Measurements from ENCODE around the gene ZNF735. TPM values are rescaled to one million over a fixed set of nuclear protein-coding genes. Genes with fewer than 3 reads are reported as not detected.

Gene ZNF735
- total RNA-seq, 1 experiment from 2014 or later: not detected

DNA sequence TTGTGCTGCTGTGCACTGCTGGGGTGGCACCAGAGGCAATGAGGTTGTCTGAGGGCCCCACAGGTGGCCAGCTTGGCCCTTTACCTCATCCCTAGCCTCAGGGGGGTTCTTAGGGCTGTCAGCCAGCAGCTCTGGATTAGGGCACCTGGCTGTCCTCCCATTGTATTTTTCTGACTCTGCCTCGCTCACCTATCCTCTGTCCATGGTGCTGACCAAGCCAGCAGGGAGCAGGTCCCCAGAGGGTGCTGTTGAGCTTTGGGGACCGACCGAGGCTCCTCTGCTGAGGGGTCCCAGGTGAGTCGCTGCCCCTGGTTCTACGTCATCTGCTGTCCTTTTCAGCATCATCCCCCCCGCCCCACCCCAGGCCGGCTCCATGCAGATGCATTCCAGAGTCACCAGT lies 32.1 kb upstream of the ZNF735 start:
- no peak overlapping the region for H3K27ac ChIP-seq (ENCODE audit: low read length)
- ChIA-PET CTCF (no interaction called here), POLR2A (no interaction called here)
- H3K27me3 ChIP-seq (ENCODE audit: control insufficient read depth, insufficient read depth, low read length): no peaks in the 10 kb centered on the region
- intact Hi-C loops (cut with micrococcal nuclease; ENCODE audit: unreplicated experiment) (no loop called here), in situ Hi-C loops (cut with HindIII; ENCODE audit: low pct_unique_long_range_greater_than_20kb, low sequenced_read_pairs) (no loop called here)
- BruUV-seq (replicated peaks): no TSS peak
- no peak for DNase-seq (ENCODE audit: low read depth, low spot score)
- H3K36me3 ChIP-seq (ENCODE audit: control insufficient read depth, insufficient read depth, low read length): no peaks in the 10 kb centered on the region
- no peak for TF ChIP-seq TCF7L2 (IDR thresholded peaks at IDR 0.05; ENCODE audit: low read depth, low read length)
- no peak for TF ChIP-seq SIN3A (IDR thresholded peaks at IDR 0.05; ENCODE audit: borderline replicate concordance, insufficient read depth, low read depth, low read length)
- TF ChIP-seq REST (IDR thresholded peaks at IDR 0.05; ENCODE audit: insufficient read depth in 1 of 2, low read depth in 2 of 2, low read length in 1 of 2): peak; percentile 81 to 89
- no peak overlapping the region for H3K4me3 ChIP-seq (ENCODE audit: low read depth in 2 of 2, low read length in 2 of 2)
- H3K9me3 ChIP-seq (ENCODE audit: control insufficient read depth, insufficient read depth, low read depth, low read length): peaks cover 12% of the 10 kb centered on the region; the same call in 1 of the 2 replicates
- no peak for ATAC-seq
- no peaks in the 10 kb centered on the region for H3K4me1 ChIP-seq (ENCODE audit: control insufficient read depth, insufficient read depth, low read length)

GRCh38 chr7:64180989-64181388 lies 26.0 kb upstream of the ZNF735 start:
- BruUV-seq (replicated peaks): no TSS peak
- ChIA-PET POLR2A (no interaction called here), CTCF (no interaction called here)
- Histone ChIP-seq H3K27me3 (ENCODE audit: control insufficient read depth, insufficient read depth, low read length) (no peaks in the 10 kb centered on the region), H3K4me3 (ENCODE audit: low read depth in 2 of 2, low read length in 2 of 2) (no peak overlapping the region), H3K36me3 (ENCODE audit: control insufficient read depth, insufficient read depth, low read length) (no peaks in the 10 kb centered on the region), H3K27ac (ENCODE audit: low read length) (no peak overlapping the region), H3K9me3 (ENCODE audit: control insufficient read depth, insufficient read depth, low read depth, low read length) (0 out of 2 replicates have a peak, but pooled peaks cover 6% of the 10 kb centered on the region), H3K4me1 (ENCODE audit: control insufficient read depth, insufficient read depth, low read length) (no peaks in the 10 kb centered on the region)
- no peak for ATAC-seq
- intact Hi-C loops (cut with micrococcal nuclease; ENCODE audit: unreplicated experiment): no loop called here
- DNase-seq (ENCODE audit: low read depth, low spot score): no peak
- TF ChIP-seq POLR2AphosphoS5 (IDR thresholded peaks at IDR 0.05; ENCODE audit: low read depth, low read length) (no peak), SIN3A (IDR thresholded peaks at IDR 0.05; ENCODE audit: borderline replicate concordance, insufficient read depth, low read depth, low read length) (no peak), REST (IDR thresholded peaks at IDR 0.05; ENCODE audit: insufficient read depth in 1 of 2, low read depth in 2 of 2, low read length in 1 of 2) (no peak), TCF7L2 (IDR thresholded peaks at IDR 0.05; ENCODE audit: low read depth, low read length) (no peak)
- TF ChIP-seq, protein P1, sequence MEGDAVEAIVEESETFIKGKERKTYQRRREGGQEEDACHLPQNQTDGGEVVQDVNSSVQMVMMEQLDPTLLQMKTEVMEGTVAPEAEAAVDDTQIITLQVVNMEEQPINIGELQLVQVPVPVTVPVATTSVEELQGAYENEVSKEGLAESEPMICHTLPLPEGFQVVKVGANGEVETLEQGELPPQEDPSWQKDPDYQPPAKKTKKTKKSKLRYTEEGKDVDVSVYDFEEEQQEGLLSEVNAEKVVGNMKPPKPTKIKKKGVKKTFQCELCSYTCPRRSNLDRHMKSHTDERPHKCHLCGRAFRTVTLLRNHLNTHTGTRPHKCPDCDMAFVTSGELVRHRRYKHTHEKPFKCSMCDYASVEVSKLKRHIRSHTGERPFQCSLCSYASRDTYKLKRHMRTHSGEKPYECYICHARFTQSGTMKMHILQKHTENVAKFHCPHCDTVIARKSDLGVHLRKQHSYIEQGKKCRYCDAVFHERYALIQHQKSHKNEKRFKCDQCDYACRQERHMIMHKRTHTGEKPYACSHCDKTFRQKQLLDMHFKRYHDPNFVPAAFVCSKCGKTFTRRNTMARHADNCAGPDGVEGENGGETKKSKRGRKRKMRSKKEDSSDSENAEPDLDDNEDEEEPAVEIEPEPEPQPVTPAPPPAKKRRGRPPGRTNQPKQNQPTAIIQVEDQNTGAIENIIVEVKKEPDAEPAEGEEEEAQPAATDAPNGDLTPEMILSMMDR (IDR thresholded peaks at IDR 0.05): peak; percentile 29; the same call in 1 of the 2 replicates
- in situ Hi-C loops (cut with HindIII; ENCODE audit: low pct_unique_long_range_greater_than_20kb, low sequenced_read_pairs): no loop called here
